Measurements from ENCODE around the gene CD86.
"Not testable (repeated sequence)": the region's sequence is repeated elsewhere in the genome, so short reads cannot be mapped to it uniquely, and the experiment has no call there.

Gene CD86

GRCh38 chr3:122055215-122055614 is at the start of gene CD86:
Gene CD86, plus strand, starts transcription at chr3:122055362. Its CDS starts 128 bp downstream, at chr3:122055490.
- no peak for DNase-seq (ENCODE audit: low read depth)

- no peak for DNase-seq (ENCODE audit: low read depth)
These were observed 48.9 kb upstream of the CD86 start for GRCh38 chr3:122006267-122006666.

GRCh38 chr3:122008166-122008565 is 47.0 kb upstream of the CD86 start:
- DNase-seq (ENCODE audit: low read depth): no peak

GRCh38 chr3:122010506-122010905 is 44.7 kb upstream of the CD86 start:
- no peak for DNase-seq (ENCODE audit: low read depth)

- no peak for DNase-seq (ENCODE audit: low read depth)
These were observed 43.8 kb upstream of the CD86 start for GRCh38 chr3:122011396-122011795.

- DNase-seq (ENCODE audit: low read depth): no peak
These were observed 42.3 kb upstream of the CD86 start for GRCh38 chr3:122012821-122013220.

GRCh38 chr3:122013448-122013925 is 41.7 kb upstream of the CD86 start:
- DNase-seq (ENCODE audit: low read depth): no peak

- no peak for DNase-seq (ENCODE audit: low read depth)
These were observed 40.4 kb upstream of the CD86 start for GRCh38 chr3:122014741-122015140.

- no peak for DNase-seq (ENCODE audit: low read depth)
These were observed 35.7 kb upstream of the CD86 start for GRCh38 chr3:122019493-122019892.

- DNase-seq (ENCODE audit: low read depth): no peak
These were observed 34.1 kb upstream of the CD86 start for GRCh38 chr3:122021037-122021436.

GRCh38 chr3:122021811-122022401 is 33.3 kb upstream of the CD86 start, which contains the start of gene ILDR1:
Gene ILDR1, minus strand, starts transcription at chr3:122022247. Its CDS starts 170 bp downstream, at chr3:122022077.
- no peak for DNase-seq (ENCODE audit: low read depth)

GRCh38 chr3:122023335-122023910 is 31.7 kb upstream of the CD86 start:
- no peak for DNase-seq (ENCODE audit: low read depth)

GRCh38 chr3:122024800-122025199 is 30.4 kb upstream of the CD86 start:
- no peak for DNase-seq (ENCODE audit: low read depth)

- DNase-seq (ENCODE audit: low read depth): no peak
These were observed 29.9 kb upstream of the CD86 start for GRCh38 chr3:122025296-122025695.

GRCh38 chr3:122030381-122031122 is 24.6 kb upstream of the CD86 start:
- DNase-seq (ENCODE audit: low read depth): no peak

GRCh38 chr3:122031123-122031468 is 24.1 kb upstream of the CD86 start:
- no peak for DNase-seq (ENCODE audit: low read depth)

GRCh38 chr3:122032531-122032930 is 22.6 kb upstream of the CD86 start:
- no peak for DNase-seq (ENCODE audit: low read depth)

- no peak for DNase-seq (ENCODE audit: low read depth)
These were observed 22.1 kb upstream of the CD86 start for GRCh38 chr3:122033023-122033422.

- DNase-seq (ENCODE audit: low read depth): not testable (repeated sequence)
These were observed 7.9 kb upstream of the CD86 start for GRCh38 chr3:122047296-122047695.

GRCh38 chr3:122047773-122048172 is 7.4 kb upstream of the CD86 start:
- DNase-seq (ENCODE audit: low read depth): not testable (repeated sequence)

GRCh38 chr3:122052968-122053367 is 2.2 kb upstream of the CD86 start:
- no peak for DNase-seq (ENCODE audit: low read depth)

- DNase-seq (ENCODE audit: low read depth): no peak
These were observed 2.5 kb downstream of the CD86 start for GRCh38 chr3:122057671-122058070.

- DNase-seq (ENCODE audit: low read depth): no peak
These were observed 3.1 kb downstream of the CD86 start for GRCh38 chr3:122058294-122058693.
